Measurements from ENCODE around the gene TIMM13. TPM values are rescaled to one million over a fixed set of nuclear protein-coding genes. Genes with fewer than 3 reads are reported as not detected.

TIMM13 gene
- total RNA-seq, 4 donors from 2014 or later = 15.8 to 33.7 (median 24.7) TPM

- no peak for TF ChIP-seq CTCF (IDR thresholded peaks at IDR 0.05; ENCODE audit: low read depth)
Measured at GRCh38 chr19:2438178-2438577, 10.8 kb upstream of the TIMM13 start.

- no peak for TF ChIP-seq CTCF (IDR thresholded peaks at IDR 0.05; ENCODE audit: low read depth)
Measured at GRCh38 chr19:2436926-2437325, 9.5 kb upstream of the TIMM13 start.

GRCh38 chr19:2436384-2436783, 9.0 kb upstream of the TIMM13 start:
- no peak for TF ChIP-seq CTCF (IDR thresholded peaks at IDR 0.05; ENCODE audit: low read depth)

- TF ChIP-seq CTCF (IDR thresholded peaks at IDR 0.05; ENCODE audit: low read depth) = no peak
Measured at GRCh38 chr19:2434721-2435265, 7.4 kb upstream of the TIMM13 start.

GRCh38 chr19:2434267-2434666, 6.9 kb upstream of the TIMM13 start:
- TF ChIP-seq CTCF (IDR thresholded peaks at IDR 0.05; ENCODE audit: low read depth) = no peak

GRCh38 chr19:2433854-2434253, 6.5 kb upstream of the TIMM13 start:
- TF ChIP-seq CTCF (IDR thresholded peaks at IDR 0.05; ENCODE audit: low read depth) = no peak

GRCh38 chr19:2432131-2432848, 4.9 kb upstream of the TIMM13 start:
- no peak for TF ChIP-seq CTCF (IDR thresholded peaks at IDR 0.05; ENCODE audit: low read depth)
